T-helper 22 cell (primary cell): ENCODE results near the gene TNRC6A.
"Not testable (repeated sequence)": the region's sequence is repeated elsewhere in the genome, so short reads cannot be mapped to it uniquely, and the experiment has no call there.

ENCODE experiments used
- DNase-seq: peaks from one replicate; pipeline ENCODE4 v3.0.0-alpha.2; 2020; ENCODE audit warnings: low read depth

TNRC6A gene

DNA sequence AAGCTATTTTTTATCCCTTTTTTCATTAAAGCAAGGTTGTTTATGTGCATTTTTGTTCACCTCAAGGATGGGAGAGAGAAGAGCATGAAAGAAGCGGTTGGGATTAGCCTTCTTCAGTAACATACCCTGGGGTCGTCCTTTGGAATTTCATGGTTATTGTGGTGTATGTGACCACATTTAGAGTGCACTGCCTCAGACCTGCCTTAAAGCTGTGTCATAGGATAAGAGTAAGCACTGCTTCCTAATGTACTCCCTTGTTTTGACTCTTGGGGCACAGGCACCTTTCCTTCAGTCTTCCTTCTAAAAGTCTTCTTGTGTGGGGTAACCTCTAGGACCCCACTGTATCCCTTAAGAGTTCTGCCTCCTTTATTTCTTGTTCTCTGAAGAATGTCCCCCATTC is 28.9 kb downstream of the TNRC6A start:
- no peak for DNase-seq

- no peak for DNase-seq
These were observed 29.6 kb downstream of the TNRC6A start for GRCh38 chr16:24759006-24759405.

DNA sequence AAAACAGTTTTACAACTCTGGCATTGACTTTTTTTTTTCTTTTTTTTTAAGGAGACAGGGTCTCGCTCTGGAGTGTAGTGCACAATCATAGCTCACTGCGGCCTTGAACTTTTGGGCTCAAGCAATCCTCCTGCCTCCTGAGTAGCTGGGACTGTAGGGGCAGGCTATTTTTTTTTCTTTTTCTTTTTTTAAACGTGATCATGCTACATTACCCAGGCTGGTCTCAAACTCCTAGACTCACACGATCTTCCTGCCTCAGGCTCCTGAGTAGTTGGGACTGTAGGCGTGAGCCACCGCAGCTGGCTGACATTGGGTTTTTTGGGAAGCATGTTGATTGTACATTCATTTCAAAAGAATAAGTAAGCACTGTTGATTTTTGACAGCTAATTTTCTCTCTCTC is 32.1 kb downstream of the TNRC6A start:
- DNase-seq, result no peak

- DNase-seq, result no peak
These were observed 35.5 kb downstream of the TNRC6A start for GRCh38 chr16:24764916-24765315.

GRCh38 chr16:24766057-24766456 is 36.6 kb downstream of the TNRC6A start:
- DNase-seq, result no peak

- no peak for DNase-seq
These were observed 40.4 kb downstream of the TNRC6A start for GRCh38 chr16:24769806-24770205.

- DNase-seq, result no peak
These were observed 41.8 kb downstream of the TNRC6A start for GRCh38 chr16:24771132-24771778.

DNA sequence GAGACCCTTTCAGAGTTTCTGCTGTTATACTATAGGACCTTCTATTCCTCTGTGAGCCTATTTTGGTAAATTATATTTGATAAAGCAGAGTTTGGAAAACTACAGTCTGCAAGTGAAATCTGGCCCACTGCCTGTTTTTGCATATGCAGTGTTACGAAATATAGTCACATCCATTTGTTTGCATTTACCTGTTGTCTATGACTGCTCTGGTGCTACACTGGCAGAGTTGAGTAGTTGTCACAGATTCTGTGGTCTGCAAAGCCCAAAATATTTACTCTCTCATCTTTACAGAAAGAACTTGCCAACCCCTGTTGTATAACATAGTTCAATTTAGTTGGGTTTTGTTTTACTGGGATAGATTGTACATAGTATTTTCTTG is 42.3 kb downstream of the TNRC6A start:
- DNase-seq, result no peak

GRCh38 chr16:24773771-24774427 is 44.4 kb downstream of the TNRC6A start:
- DNase-seq, result no peak

DNA sequence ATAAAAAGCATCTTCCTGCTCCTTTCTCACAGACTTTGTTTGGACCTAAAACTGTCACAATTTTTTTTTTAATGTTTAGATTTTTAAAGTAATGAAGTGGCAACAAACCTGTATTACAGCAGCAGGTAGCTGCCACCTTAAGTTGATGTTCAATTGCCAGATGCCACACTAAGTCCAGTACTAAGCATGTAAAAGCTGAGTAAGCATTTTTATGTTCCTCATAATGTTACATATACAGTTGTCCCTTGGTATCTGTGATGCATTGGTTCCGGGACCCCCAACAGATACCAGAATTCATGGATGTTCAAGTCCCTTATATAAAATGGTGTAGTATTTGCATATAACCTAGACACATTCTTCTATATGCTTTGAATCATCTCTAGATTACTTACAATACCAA is 45.1 kb downstream of the TNRC6A start:
- no peak for DNase-seq

- no peak for DNase-seq
These were observed 46.0 kb downstream of the TNRC6A start for GRCh38 chr16:24775455-24775854.

DNA sequence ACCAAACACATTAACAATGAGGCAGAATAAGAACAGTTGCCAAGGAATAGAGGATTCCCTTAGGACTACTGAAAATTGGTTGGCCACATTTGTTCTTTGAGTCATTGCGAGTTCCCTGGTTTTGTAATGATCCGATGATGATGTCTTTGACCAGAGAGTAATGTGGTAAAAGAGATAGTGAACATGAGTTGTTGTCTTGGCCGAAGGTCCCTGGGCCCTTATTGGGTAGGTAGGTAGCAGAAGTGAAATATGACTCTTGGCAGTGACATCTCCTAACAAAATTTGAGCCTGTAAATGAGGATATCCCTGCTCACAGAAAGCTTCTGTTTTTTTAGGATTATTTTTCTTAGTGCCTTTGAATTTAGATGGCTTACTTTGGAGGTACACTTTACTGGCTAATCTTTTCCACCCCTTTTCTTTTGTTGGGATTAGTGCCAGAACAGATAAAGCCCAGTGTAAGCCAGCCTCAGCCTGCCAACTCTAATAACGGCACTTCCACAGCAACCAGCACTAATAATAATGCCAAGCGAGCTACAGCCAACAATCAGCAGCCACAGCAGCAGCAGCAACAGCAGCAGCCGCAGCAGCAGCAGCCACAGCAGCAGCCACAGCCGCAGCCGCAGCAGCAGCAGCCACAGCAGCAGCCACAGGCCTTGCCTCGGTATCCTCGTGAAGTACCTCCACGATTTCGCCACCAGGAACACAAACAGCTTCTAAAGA is 47.2 kb downstream of the TNRC6A start:
- no peak for DNase-seq

DNA sequence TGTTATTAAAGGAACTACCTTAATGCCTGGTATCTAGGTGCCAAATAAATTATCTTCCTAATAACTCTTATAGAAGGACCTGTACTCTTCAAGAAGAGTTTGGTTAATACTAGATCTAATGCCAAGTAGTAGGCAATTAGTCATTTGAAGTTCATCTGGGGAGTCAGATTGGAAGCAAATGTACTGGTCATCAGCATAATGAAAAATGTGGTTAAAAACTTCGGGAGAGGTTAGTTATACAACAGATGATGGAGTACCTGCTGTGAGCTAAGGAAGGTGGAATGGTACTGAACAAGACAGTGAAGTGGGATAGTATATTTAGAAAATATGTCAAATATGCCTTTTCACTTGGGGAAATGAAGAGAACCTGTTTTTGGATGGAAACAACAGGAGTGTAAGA is 49.2 kb downstream of the TNRC6A start:
- DNase-seq, result no peak

DNA sequence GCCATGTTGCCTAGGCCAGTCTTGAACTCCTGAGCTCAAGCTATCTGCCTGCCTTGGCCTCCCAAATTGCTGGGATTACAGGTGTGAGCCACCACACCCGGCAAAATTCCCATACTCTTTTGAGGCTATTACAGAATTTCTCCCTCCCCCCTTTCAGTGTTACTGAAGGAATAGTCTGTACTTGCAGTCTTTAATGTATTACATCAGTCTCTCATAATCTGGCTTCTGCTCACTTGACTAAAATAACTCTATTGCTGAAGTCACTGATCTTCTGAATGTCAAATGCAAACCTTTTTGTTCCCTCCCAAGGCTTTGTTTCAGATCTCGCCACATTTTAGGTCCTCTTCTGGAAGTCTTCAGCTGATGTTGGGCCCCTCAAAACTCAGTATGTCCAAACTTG is 51.8 kb downstream of the TNRC6A start:
- no peak for DNase-seq

- DNase-seq, result no peak
These were observed 54.7 kb downstream of the TNRC6A start for GRCh38 chr16:24784121-24784520.

- no peak for DNase-seq
These were observed 60.4 kb downstream of the TNRC6A start for GRCh38 chr16:24789881-24790280.

DNA sequence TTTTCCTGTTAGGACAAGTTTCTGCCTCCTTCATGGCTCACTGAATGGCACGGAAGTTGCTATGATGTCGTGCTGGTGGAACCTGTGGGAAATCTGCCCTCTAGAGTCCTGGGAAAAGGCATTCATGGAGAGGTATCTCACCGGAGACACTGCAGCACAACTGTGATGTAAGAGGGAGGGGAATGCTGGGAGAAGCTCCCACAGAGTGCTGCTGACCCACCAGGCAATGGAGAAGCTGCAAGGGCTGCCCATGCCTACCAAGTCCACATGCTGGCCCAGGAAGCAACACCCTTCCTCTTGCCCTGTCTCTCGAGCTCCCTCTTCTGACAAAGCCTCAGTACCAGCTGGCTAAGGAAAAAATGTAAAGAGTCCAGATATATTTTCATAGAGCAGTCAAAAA is 71.1 kb downstream of the TNRC6A start:
- no peak for DNase-seq

DNA sequence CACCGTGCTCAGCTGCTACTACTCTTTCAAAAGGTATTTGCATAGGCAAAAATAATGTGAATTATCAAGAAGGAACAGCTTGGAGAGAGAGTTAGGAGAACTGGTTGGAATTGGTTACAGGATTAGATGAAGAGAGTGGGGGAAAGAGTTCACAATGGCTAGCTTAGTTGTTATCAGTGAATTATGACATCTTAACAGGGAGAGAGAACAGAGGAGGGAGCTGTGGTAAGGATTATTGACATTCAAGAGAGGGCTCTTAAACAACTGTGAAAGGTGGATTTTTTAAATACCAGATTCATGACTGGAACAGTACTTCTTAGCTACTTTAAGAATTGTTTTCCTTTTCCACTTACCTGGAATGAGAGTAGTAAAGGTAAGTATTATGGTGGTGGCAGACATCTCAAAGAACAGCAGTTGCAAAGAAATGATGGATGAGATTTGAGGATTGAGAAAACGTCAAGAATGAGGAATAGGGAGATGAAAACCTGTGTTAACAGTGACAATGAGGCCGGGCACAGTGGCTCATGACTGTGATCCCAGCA is 72.4 kb downstream of the TNRC6A start:
- DNase-seq, result no peak

DNA sequence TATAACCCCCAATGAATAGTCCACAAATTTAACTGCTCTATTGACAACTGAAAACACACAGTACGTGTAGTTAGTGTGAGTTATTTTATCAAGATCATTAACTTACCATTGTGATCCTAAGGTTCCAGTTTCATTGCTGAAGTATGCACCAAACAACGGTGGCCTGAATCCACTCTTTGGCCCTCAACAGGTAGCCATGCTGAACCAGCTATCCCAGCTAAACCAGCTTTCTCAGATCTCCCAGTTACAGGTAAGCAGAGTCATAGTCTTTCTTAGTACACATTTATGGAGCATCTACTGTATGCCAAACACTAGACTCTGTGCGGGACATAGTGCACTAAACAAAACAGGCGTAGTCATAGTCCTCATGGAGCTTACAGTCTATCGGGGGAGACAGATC is 76.0 kb downstream of the TNRC6A start:
- DNase-seq, result no peak

GRCh38 chr16:24807301-24807700 is 77.8 kb downstream of the TNRC6A start:
- DNase-seq, result no peak

- DNase-seq, result no peak
These were observed 81.7 kb downstream of the TNRC6A start for GRCh38 chr16:24810951-24811843.

- DNase-seq, result not testable (repeated sequence)
These were observed 83.4 kb downstream of the TNRC6A start for GRCh38 chr16:24812813-24813212.
